T-helper 1 cell treated with Interleukin-12 subunit alpha and Interleukin-12 subunit beta and Interleukin-4 antibody, amounts not matched to agents 30 ng/mL and 1 ng/mL, for 36 hours (primary cell): ENCODE data around the gene RRP1. TPM values are rescaled to one million over a fixed set of nuclear protein-coding genes. Genes with fewer than 3 reads are reported as not detected.

Source experiments
- intact Hi-C: fragments of 100-400 bp; cut with micrococcal nuclease; formaldehyde crosslinking; loops from one replicate; pipeline ENCODE4 v1.15.1; 2024
- total RNA-seq: library from RNA; stranded (reverse); gene quantifications from 2 replicates; pipeline ENCODE4 v1.2.3, GENCODE V29; 2022

RRP1 gene
- total RNA-seq, 1 donor from 2014 or later = 28.4 TPM

GRCh38 chr21:43775190-43775589 lies 14.2 kb upstream of the RRP1 start:
- intact Hi-C loops = no loop called here

GRCh38 chr21:43775795-43776430 lies 13.5 kb upstream of the RRP1 start, which contains the start of gene CSTB:
Gene CSTB (minus strand): TSS chr21:43776308. CDS start chr21:43776269, 39 bp downstream.
- intact Hi-C loops = loop anchor here (1.0 to 2.0 kb wide), 4 partner anchors 13 to 802 kb away; partner anchors contain the start of genes PDXK, PKNOX1 and RRP1

GRCh38 chr21:43777953-43778352 lies 11.4 kb upstream of the RRP1 start:
- intact Hi-C loops = loop anchor here (2.0 kb wide), 2 partner anchors 59 to 115 kb away; partner anchors contain the start of gene PDXK

GRCh38 chr21:43778469-43779335 lies 10.7 kb upstream of the RRP1 start:
- intact Hi-C loops = loop anchor here (2.0 kb wide), 1 partner anchor 116 kb away; no protein-coding TSS in a partner anchor

GRCh38 chr21:43779660-43780059 lies 9.7 kb upstream of the RRP1 start:
- intact Hi-C loops = loop anchor here (2.0 kb wide), 1 partner anchor 117 kb away; no protein-coding TSS in a partner anchor

- intact Hi-C loops = no loop called here
Measured at GRCh38 chr21:43781846-43782245, 7.5 kb upstream of the RRP1 start.

GRCh38 chr21:43782431-43783097 lies 6.8 kb upstream of the RRP1 start:
- intact Hi-C loops = no loop called here

GRCh38 chr21:43783098-43783700 lies 6.2 kb upstream of the RRP1 start:
- intact Hi-C loops = no loop called here

- intact Hi-C loops = loop anchor here (5.0 kb wide), 1 partner anchor 282 kb away; no protein-coding TSS in a partner anchor
Measured at GRCh38 chr21:43785134-43785533, 4.2 kb upstream of the RRP1 start.

GRCh38 chr21:43786300-43786806 lies 3.0 kb upstream of the RRP1 start:
- intact Hi-C loops = loop anchor here (5.0 kb wide), 1 partner anchor 281 kb away; no protein-coding TSS in a partner anchor

- intact Hi-C loops = loop anchor here (5.0 kb wide), 1 partner anchor 280 kb away; no protein-coding TSS in a partner anchor
Measured at GRCh38 chr21:43786807-43787440, 2.5 kb upstream of the RRP1 start.

GRCh38 chr21:43790010-43790524 lies 690 bp downstream of the RRP1 start:
- intact Hi-C loops = no loop called here

GRCh38 chr21:43792406-43792805 lies 3.0 kb downstream of the RRP1 start:
- intact Hi-C loops = no loop called here

GRCh38 chr21:43793243-43793642 lies 3.9 kb downstream of the RRP1 start:
- intact Hi-C loops = no loop called here

- intact Hi-C loops = no loop called here
Measured at GRCh38 chr21:43794311-43794710, 4.9 kb downstream of the RRP1 start.

- intact Hi-C loops = no loop called here
Measured at GRCh38 chr21:43794857-43795256, 5.5 kb downstream of the RRP1 start.

GRCh38 chr21:43797415-43797814 lies 8.0 kb downstream of the RRP1 start:
- intact Hi-C loops = no loop called here

- intact Hi-C loops = no loop called here
Measured at GRCh38 chr21:43797925-43798715, 8.7 kb downstream of the RRP1 start.

- intact Hi-C loops = no loop called here
Measured at GRCh38 chr21:43799301-43799840, 10.0 kb downstream of the RRP1 start.
